Activated CD8-positive, alpha-beta T cell treated with anti-CD3 and anti-CD28 coated beads for 36 hours (primary cell): ENCODE results near the gene CALN1. TPM values are rescaled to one million over a fixed set of nuclear protein-coding genes. Genes with fewer than 3 reads are reported as not detected.

Experiments used
- ATAC-seq: fragments of 200-7000 bp; cut with Tn5 transposase; one replicate; pipeline ENCODE4 v1.10.0; 2021; ENCODE audit warnings: mild to moderate bottlenecking, moderate library complexity
- CTCF ChIA-PET: fragments of 350-600 bp; sonication (Branson Sonifier 250); formaldehyde crosslinking; loops from one replicate; lab custom pipeline; 2021; ENCODE audit warnings: antibody characterized with exemption; lab: Charles Lee
- POLR2A ChIA-PET: fragments of 350-600 bp; sonication (Branson Sonifier 250); formaldehyde crosslinking; loops from one replicate; lab custom pipeline; 2021; ENCODE audit warnings: antibody characterized with exemption; lab: Charles Lee
- DNase-seq: peaks from one replicate; pipeline ENCODE4 v3.0.0-alpha.2; 2020
- H3K27ac Mint-ChIP-seq: one replicate; pipeline ENCODE4 v1.8.0; 2021; ENCODE audit warnings: mild to moderate bottlenecking, mixed read lengths
- H3K27me3 Mint-ChIP-seq: one replicate; pipeline ENCODE4 v1.8.0; 2021; ENCODE audit warnings: mixed read lengths
- H3K36me3 Mint-ChIP-seq: one replicate; pipeline ENCODE4 v1.8.0; 2021; ENCODE audit warnings: low read depth, mixed read lengths
- H3K4me1 Mint-ChIP-seq: one replicate; pipeline ENCODE4 v1.8.0; 2021; ENCODE audit warnings: low read depth, mixed read lengths
- H3K4me3 Mint-ChIP-seq: one replicate; pipeline ENCODE4 v1.8.0; 2021; ENCODE audit warnings: mild to moderate bottlenecking, moderate library complexity, mixed read lengths
- H3K9me3 Mint-ChIP-seq: one replicate; pipeline ENCODE4 v1.8.0; 2021; ENCODE audit warnings: mixed read lengths
- CTCF ChIP-seq: fragments of 200-600 bp; IDR thresholded peaks from one replicate; pipeline ENCODE4 v1.8.0; 2022; ENCODE audit warnings: antibody characterized with exemption, mild to moderate bottlenecking
- intact Hi-C: fragments of 100-400 bp; cut with micrococcal nuclease; formaldehyde crosslinking; loops from one replicate; pipeline ENCODE4 v1.10.0; 2022
- total RNA-seq, 2 experiments: library from RNA; stranded (reverse); gene quantifications; one replicate each; pipeline ENCODE4 v1.2.3, GENCODE V29; 2021

Gene CALN1
- total RNA-seq, 2 experiments from 2014 or later: 0.02 to 0.16 TPM

- Mint-ChIP-seq H3K9me3 (no peaks in the 10 kb centered on the region), H3K4me1 (no peaks in the 10 kb centered on the region), H3K4me3 (no peak overlapping the region), H3K27ac (no peak overlapping the region), H3K27me3 (no peaks in the 10 kb centered on the region), H3K36me3 (no peaks in the 10 kb centered on the region)
- DNase-seq (no peak), ATAC-seq (no peak)
- CTCF ChIA-PET: no interaction called here
- TF ChIP-seq CTCF: no peak
- intact Hi-C loops: no loop called here
- POLR2A ChIA-PET: interaction anchor here (0.8 kb wide), 1 partner anchor 9 kb away, joined by 3 read pairs; no protein-coding TSS in a partner anchor
Measured at GRCh38 chr7:72411419-72411818, 719 bp downstream of the CALN1 start.

GRCh38 chr7:72409638-72410015 is 2.5 kb downstream of the CALN1 start:
- no peak overlapping the region for H3K4me3 Mint-ChIP-seq

GRCh38 chr7:72408966-72409637 is 3.0 kb downstream of the CALN1 start:
- H3K4me1 Mint-ChIP-seq: peaks cover 5% of the 10 kb centered on the region
- TF ChIP-seq CTCF: no peak
- no peak overlapping the region for H3K27ac Mint-ChIP-seq
- ChIA-PET CTCF (no interaction called here), POLR2A (interaction anchor here (0.6 kb wide), 1 partner anchor 53 kb away, joined by 3 read pairs; no protein-coding TSS in a partner anchor)
- no peaks in the 10 kb centered on the region for H3K36me3 Mint-ChIP-seq
- intact Hi-C loops: no loop called here
- DNase-seq (no peak), ATAC-seq (no peak)
- H3K9me3 Mint-ChIP-seq: peaks cover 5% of the 10 kb centered on the region
- H3K27me3 Mint-ChIP-seq: peaks cover 3% of the 10 kb centered on the region
- H3K4me3 Mint-ChIP-seq: no peak overlapping the region

More at GRCh38 chr7:72409638-72410015, 2.5 kb downstream of the CALN1 start:
- intact Hi-C loops: no loop called here
- Mint-ChIP-seq H3K4me1 (peaks cover 5% of the 10 kb centered on the region), H3K27me3 (peaks cover 3% of the 10 kb centered on the region), H3K36me3 (no peaks in the 10 kb centered on the region), H3K9me3 (peaks cover 5% of the 10 kb centered on the region), H3K27ac (no peak overlapping the region)
- ChIA-PET POLR2A (no interaction called here), CTCF (no interaction called here)
- DNase-seq (no peak), ATAC-seq (no peak)
- TF ChIP-seq CTCF: no peak

- H3K4me3 Mint-ChIP-seq: no peak overlapping the region
- H3K27ac Mint-ChIP-seq: no peak overlapping the region
- no peak for DNase-seq
- H3K9me3 Mint-ChIP-seq: peaks cover 5% of the 10 kb centered on the region
- H3K36me3 Mint-ChIP-seq: no peaks in the 10 kb centered on the region
- POLR2A ChIA-PET: no interaction called here
- H3K4me1 Mint-ChIP-seq: peaks cover 5% of the 10 kb centered on the region
- CTCF ChIA-PET: no interaction called here
- no peak for TF ChIP-seq CTCF
- peaks cover 13% of the 10 kb centered on the region for H3K27me3 Mint-ChIP-seq
- no peak for ATAC-seq
- intact Hi-C loops: no loop called here
Measured at GRCh38 chr7:72406820-72407403, 5.2 kb downstream of the CALN1 start.

- no peak for TF ChIP-seq CTCF
- DNase-seq (no peak), ATAC-seq (no peak)
- ChIA-PET CTCF (interaction anchor here (0.7 kb wide), 1 partner anchor 25 kb away, joined by 3 read pairs; no protein-coding TSS in a partner anchor), POLR2A (no interaction called here)
- intact Hi-C loops: no loop called here
- H3K27ac Mint-ChIP-seq: no peak overlapping the region
- H3K9me3 Mint-ChIP-seq: peaks cover 5% of the 10 kb centered on the region
- H3K27me3 Mint-ChIP-seq: peaks cover 16% of the 10 kb centered on the region
- H3K4me1 Mint-ChIP-seq: peaks cover 5% of the 10 kb centered on the region
- H3K36me3 Mint-ChIP-seq: no peaks in the 10 kb centered on the region
- no peak overlapping the region for H3K4me3 Mint-ChIP-seq
Measured at GRCh38 chr7:72405871-72406270, 6.3 kb downstream of the CALN1 start.
